ENCODE measurements around the gene LAGE3.

Gene LAGE3

GRCh38 chrX:154477891-154478477 lies 1.1 kb downstream of the LAGE3 start:
- DNase-seq (ENCODE audit: low read depth, low spot score): no peak

GRCh38 chrX:154476821-154477220 lies 2.3 kb downstream of the LAGE3 start:
- DNase-seq (ENCODE audit: low read depth, low spot score): no peak

GRCh38 chrX:154473683-154474082 lies 5.4 kb downstream of the LAGE3 start:
- no peak for DNase-seq (ENCODE audit: low read depth, low spot score)

GRCh38 chrX:154472685-154473632 lies 6.1 kb downstream of the LAGE3 start:
- no peak for DNase-seq (ENCODE audit: low read depth, low spot score)

GRCh38 chrX:154471839-154472684 lies 7.0 kb downstream of the LAGE3 start:
- DNase-seq (ENCODE audit: low read depth, low spot score): no peak

- no peak for DNase-seq (ENCODE audit: low read depth, low spot score)
Measured at GRCh38 chrX:154470914-154471568, 8.0 kb downstream of the LAGE3 start.

GRCh38 chrX:154470434-154470833 lies 8.6 kb downstream of the LAGE3 start:
- DNase-seq (ENCODE audit: low read depth, low spot score): no peak

GRCh38 chrX:154469880-154470279 lies 9.2 kb downstream of the LAGE3 start:
- no peak for DNase-seq (ENCODE audit: low read depth, low spot score)

- DNase-seq (ENCODE audit: low read depth, low spot score): no peak
Measured at GRCh38 chrX:154469114-154469513, 10.0 kb downstream of the LAGE3 start.

- no peak for DNase-seq (ENCODE audit: low read depth, low spot score)
Measured at GRCh38 chrX:154468217-154468616, 10.9 kb downstream of the LAGE3 start.

GRCh38 chrX:154467556-154467955 lies 11.5 kb downstream of the LAGE3 start:
- DNase-seq (ENCODE audit: low read depth, low spot score): no peak

- no peak for DNase-seq (ENCODE audit: low read depth, low spot score)
Measured at GRCh38 chrX:154466907-154467306, 12.2 kb downstream of the LAGE3 start.

- no peak for DNase-seq (ENCODE audit: low read depth, low spot score)
Measured at GRCh38 chrX:154466036-154466435, 13.0 kb downstream of the LAGE3 start.

GRCh38 chrX:154465601-154466000 lies 13.5 kb downstream of the LAGE3 start:
- no peak for DNase-seq (ENCODE audit: low read depth, low spot score)

- no peak for DNase-seq (ENCODE audit: low read depth, low spot score)
Measured at GRCh38 chrX:154464806-154465365, 14.2 kb downstream of the LAGE3 start.

GRCh38 chrX:154463611-154464220 lies 15.4 kb downstream of the LAGE3 start:
- DNase-seq (ENCODE audit: low read depth, low spot score): no peak

GRCh38 chrX:154462396-154462795 lies 16.7 kb downstream of the LAGE3 start:
- no peak for DNase-seq (ENCODE audit: low read depth, low spot score)

GRCh38 chrX:154460326-154460725 lies 18.8 kb downstream of the LAGE3 start:
- no peak for DNase-seq (ENCODE audit: low read depth, low spot score)

- no peak for DNase-seq (ENCODE audit: low read depth, low spot score)
Measured at GRCh38 chrX:154459832-154460231, 19.2 kb downstream of the LAGE3 start.

- DNase-seq (ENCODE audit: low read depth, low spot score): no peak
Measured at GRCh38 chrX:154458954-154459778, 19.9 kb downstream of the LAGE3 start.
